CD4-positive, alpha-beta T cell treated with Interleukin-15 for 1 hour (primary cell): Measurements from ENCODE around the gene CEBPG.

Experiments
- DNase-seq: peaks from one replicate; pipeline ENCODE4 v3.0.0-alpha.2; 2020

CEBPG gene

DNA sequence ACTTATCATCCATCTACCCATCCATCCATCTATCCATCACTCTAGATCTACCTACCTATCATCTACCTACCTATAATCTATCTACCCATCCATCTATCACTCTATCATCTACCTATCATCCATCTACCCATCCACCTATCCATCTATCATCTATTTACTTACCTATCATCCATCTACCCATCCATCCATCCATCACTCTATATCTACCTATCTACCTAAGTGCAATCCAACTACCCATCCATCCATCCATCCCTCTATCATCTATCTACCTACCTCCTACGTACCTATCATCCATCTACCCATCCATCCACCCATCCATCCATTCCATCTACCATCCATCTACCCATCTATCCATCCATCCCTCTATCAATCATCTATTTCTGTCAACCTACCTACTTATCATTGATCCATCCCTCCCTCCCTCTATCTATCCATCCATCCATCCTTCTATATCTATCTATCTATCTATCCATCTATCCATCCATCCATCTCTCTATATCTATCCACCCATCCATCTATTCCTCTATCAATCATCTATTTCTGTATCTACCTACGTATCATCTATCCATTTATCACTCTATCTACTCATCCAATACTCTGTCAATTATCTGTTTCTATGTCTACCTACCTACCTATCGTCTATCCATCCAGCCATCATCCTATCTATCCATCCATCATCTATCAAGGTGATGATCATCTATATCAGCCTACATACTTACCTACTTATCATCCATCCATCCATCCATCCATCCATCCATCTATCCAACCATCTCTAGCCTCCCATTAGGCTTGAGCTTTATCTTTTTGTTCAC is 49.1 kb downstream of the CEBPG start:
- no peak for DNase-seq

DNA sequence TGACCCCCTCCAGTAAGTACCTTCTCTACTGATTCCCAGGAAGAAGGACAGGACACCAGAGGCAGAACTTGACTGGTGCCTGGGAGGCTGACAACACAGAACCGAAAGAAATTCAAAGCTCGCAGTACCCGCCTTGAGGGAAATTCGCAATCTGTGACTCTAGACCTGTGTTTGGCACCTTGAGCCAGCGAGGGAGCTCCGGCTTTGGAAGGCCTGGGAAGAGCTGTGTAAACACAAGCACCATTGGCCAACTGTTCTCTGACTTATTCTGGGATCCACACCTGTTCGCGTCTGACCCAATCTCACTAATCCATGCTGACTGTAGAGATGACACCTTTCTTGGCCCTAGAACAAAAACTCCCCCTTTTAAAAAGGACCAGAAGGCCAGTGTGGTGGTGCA is 50.7 kb downstream of the CEBPG start:
- no peak for DNase-seq

GRCh38 chr19:33426621-33427361 is 53.3 kb downstream of the CEBPG start:
- DNase-seq: peak; percentile 13

DNA sequence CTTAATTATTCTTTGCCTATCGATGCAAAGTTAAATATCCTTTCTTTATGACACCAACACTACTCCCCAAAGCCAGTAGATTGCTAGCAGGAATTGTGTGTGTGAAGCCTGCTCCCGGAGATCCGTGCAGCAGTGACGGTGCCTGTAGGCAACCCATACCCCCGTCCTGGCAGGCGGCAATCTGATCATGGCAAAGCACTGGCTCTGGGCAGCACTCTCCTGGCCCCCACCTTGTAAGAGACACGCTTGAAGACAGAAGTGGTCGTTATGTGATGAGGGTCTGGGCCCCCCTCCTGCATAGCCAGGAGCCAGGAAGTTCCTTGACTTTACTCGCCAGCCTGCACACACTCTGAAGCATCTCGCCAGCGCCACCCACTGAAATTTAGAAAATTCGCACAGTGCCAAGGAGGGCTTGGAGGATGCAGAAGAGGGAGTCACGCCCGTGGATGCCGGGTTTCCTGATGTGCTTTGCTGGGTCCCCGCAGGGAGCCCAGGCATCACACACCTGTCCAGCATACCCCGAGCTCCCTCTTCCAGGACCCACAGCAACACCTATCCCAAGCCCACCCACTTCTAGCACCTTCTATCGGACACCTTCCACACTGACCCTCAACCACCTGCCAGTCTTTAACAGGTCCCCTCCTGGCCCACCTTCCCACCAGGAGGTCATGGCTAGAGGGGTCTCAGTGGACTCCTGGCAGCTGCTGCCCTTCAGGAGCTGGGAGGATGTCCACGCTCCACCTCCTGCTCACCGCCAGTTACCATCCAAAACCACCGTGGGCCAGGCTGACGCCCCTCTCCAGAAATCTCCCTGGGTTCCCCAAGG is 54.5 kb downstream of the CEBPG start:
- DNase-seq: peak; percentile 9

- DNase-seq: peak; percentile 13
These were observed 55.2 kb downstream of the CEBPG start for GRCh38 chr19:33428627-33429125.

DNA sequence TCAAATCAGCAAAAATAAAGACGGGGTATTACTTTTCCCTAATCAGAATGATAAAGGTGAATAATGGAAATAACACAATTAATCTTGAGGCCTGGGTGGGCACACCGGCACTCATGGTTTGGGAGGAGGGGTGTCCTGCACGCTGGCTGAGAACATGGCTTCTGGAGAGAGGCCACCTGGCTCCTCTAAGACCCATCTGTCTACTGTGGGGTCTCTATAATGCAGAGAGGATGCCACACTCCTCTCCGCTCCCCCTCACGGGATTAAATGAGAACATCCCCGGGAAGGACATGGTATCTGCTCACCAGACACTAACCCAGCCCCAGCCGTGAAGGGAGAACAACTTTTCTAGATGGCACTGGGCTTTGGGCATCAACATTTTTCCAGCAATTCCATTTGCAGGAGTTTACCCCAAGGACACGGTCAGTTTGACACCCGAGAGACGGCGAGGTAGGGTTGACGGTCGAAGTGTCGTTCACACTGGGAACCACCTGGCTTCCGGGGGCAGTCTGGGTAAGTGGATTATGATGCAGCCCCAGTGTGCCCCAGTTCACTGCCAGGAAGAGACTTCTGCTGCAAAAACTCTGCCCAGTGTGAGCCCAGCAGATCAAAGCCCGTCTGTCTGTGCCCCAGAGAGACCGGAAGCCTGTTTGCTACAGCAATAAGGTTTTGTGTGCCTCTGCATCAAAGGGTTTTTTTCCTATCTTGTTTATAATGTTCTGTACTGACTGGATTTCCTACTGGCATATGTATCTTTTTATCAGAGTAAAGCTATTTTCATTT is 56.6 kb downstream of the CEBPG start:
- DNase-seq: peak; percentile 36

DNA sequence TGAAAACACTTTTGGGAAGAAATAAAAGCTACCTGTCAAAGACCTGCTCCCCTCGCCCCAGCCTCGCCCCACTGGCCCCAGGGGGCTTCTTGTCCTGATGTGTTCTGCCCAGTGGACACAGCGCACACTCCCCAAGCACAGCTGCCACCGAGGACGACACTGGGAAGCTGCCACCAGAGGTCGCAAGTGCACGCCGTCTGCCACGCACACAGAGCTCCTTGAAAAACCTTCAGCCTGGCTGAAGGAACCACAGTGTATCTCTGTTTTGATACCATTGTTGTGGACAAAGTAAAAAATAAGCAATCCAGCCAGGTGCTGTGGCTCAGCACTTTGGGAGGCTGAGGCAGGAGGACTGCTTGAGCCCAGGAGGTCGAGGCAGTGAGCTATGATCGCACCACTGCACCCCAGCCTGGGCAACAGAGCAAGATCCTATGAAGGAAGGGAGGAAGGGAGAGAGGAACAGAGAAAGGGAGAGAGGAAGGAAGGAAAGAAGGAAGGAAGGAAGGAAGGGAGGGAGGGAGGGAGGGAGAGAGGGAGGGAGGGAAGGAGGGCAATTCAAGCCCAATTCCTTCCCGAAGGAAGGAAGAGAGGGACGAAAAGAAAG is 57.3 kb downstream of the CEBPG start:
- DNase-seq: peak; percentile 47

DNA sequence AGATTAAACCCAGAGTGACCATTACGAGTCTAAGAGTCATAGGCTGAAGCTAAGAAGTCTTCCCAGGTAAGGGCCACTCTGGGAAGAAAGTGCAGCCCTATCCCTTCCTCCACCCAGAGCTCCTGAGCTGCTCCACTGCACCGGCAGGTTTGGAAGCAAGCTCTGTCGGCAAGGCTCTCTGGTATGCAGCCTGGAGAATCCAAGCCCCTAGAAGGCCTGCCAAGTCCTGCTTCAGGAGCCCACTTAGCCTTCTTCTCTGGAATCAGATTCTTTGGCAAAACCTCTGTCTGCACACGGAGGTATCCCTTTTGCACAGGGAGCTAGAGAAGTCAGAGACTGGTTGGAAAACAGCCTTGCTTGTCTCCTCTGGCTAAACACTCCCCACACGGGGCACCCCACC is 58.5 kb downstream of the CEBPG start:
- no peak for DNase-seq
